SK-N-SH (cell line): ENCODE results near the gene FEM1B. TPM values are rescaled to one million over a fixed set of nuclear protein-coding genes. Genes with fewer than 3 reads are reported as not detected.

Experiments
- CTCF ChIA-PET: fragments of 300-600, 350-600 bp; formaldehyde crosslinking; extraction: SDS; loops from one replicate; lab custom pipeline; 2021; lab: Yijun Ruan, JAX
- POLR2A ChIA-PET: fragments of 350-600 bp; sonication (Branson Sonifier 250); formaldehyde crosslinking; extraction: SDS; loops from one replicate; lab custom pipeline; 2020; ENCODE audit warnings: antibody characterized with exemption, inconsistent platforms; lab: Yijun Ruan, JAX
- DNase-seq: peaks from one replicate; pipeline ENCODE4 v3.0.0; 2012
- H2AFZ ChIP-seq: fragments of 200-600 bp; sonication (generic); 2 replicates; pipeline ENCODE4 v1.8.1; 2016; ENCODE audit warnings: antibody characterized with exemption, mild to moderate bottlenecking, low read depth
- H3F3A ChIP-seq: fragments of 200-600 bp; sonication (generic); replicated peaks from 2 replicates; pipeline ENCODE3; 2016; ENCODE audit warnings: antibody characterized with exemption, mild to moderate bottlenecking; ENCODE audit not compliant: insufficient read depth
- H3K27ac ChIP-seq, 2 experiments: fragments of 200-500 bp in 1 of 2; fragments of 200-600 bp in 1 of 2; sonication (Bioruptor generic) in 1 of 2; sonication (generic), shearing (Covaris generic) in 1 of 2; 2 replicates each; pipeline versions ENCODE4 v1.5.1 to v1.6.1; 2014 to 2016; ENCODE audit warnings: low read depth in 2 of 2, inconsistent platforms in 1 of 2, low read length in 1 of 2, mild to moderate bottlenecking in 1 of 2, mixed read lengths in 1 of 2
- H3K27me3 ChIP-seq: fragments of 200-600 bp; sonication (generic), shearing (Covaris generic); 2 replicates; pipeline ENCODE4 v1.6.1; 2016; ENCODE audit warnings: mixed run types; ENCODE audit not compliant: insufficient read depth
- H3K36me3 ChIP-seq, 2 experiments: fragments of 200-500 bp in 1 of 2; fragments of 200-600 bp in 1 of 2; sonication (Bioruptor generic) in 1 of 2; sonication (generic) in 1 of 2; replicated peaks in 1 of 2; 2 replicates each; pipeline versions ENCODE3 to v1.5.1; 2014 to 2016; ENCODE audit warnings: low read length in 1 of 2, mild to moderate bottlenecking in 1 of 2; ENCODE audit not compliant: insufficient read depth in 2 of 2, control insufficient read depth in 1 of 2
- H3K4me1 ChIP-seq, 2 experiments: fragments of 200-500 bp in 1 of 2; fragments of 200-600 bp in 1 of 2; sonication (Bioruptor generic) in 1 of 2; sonication (generic), shearing (Covaris generic) in 1 of 2; 2 replicates each; pipeline versions ENCODE4 v1.5.1 to v1.6.1; 2014 to 2016; ENCODE audit warnings: low read depth in 1 of 2, low read length in 1 of 2, mixed run types in 1 of 2; ENCODE audit not compliant: insufficient read depth in 2 of 2, control insufficient read depth in 1 of 2
- H3K4me2 ChIP-seq: fragments of 200-600 bp; sonication (generic), shearing (Covaris generic); 2 replicates; pipeline ENCODE4 v1.6.1; 2017; ENCODE audit warnings: mixed run types
- H3K4me3 ChIP-seq, 2 experiments: fragments of 200-500 bp in 1 of 2; fragments of 200-600 bp in 1 of 2; sonication (Bioruptor generic) in 1 of 2; sonication (generic), shearing (Covaris generic) in 1 of 2; 2 replicates each; pipeline versions ENCODE4 v1.5.1 to v1.8.1; 2014 to 2016; ENCODE audit warnings: low read depth in 2 of 2, inconsistent platforms in 1 of 2, low read length in 1 of 2, mild to moderate bottlenecking in 1 of 2, mixed read lengths in 1 of 2, moderate library complexity in 1 of 2
- H3K79me2 ChIP-seq: fragments of 200-600 bp; sonication (generic); 2 replicates; pipeline ENCODE4 v1.8.1; 2017; ENCODE audit warnings: mild to moderate bottlenecking; ENCODE audit not compliant: insufficient read depth
- H3K9ac ChIP-seq: fragments of 200-600 bp; sonication (generic); 2 replicates; pipeline ENCODE4 v1.6.1; 2017; ENCODE audit warnings: mixed run types
- H3K9me2 ChIP-seq: fragments of 200-600 bp; sonication (generic); 2 replicates; pipeline ENCODE4 v1.6.1; 2017; ENCODE audit warnings: mixed run types
- H3K9me3 ChIP-seq: fragments of 200-600 bp; sonication (generic); 2 replicates; pipeline ENCODE4 v1.6.1; 2017; ENCODE audit warnings: mixed run types, mild to moderate bottlenecking, moderate library complexity
- H4K20me1 ChIP-seq: fragments of 200-600 bp; sonication (generic); 2 replicates; pipeline ENCODE4 v1.6.1; 2017; ENCODE audit warnings: mild to moderate bottlenecking, mixed run types; ENCODE audit not compliant: insufficient read depth
- CTCF ChIP-seq: fragments of 200-600 bp; sonication (generic); IDR thresholded peaks from 2 replicates; pipeline ENCODE4 v1.6.1; 2017; ENCODE audit warnings: antibody characterized with exemption, mild to moderate bottlenecking, moderate library complexity
- FOXM1 ChIP-seq: IDR thresholded peaks from 2 replicates; pipeline ENCODE4 v1.4.0; 2012; ENCODE audit warnings: low read depth, mild to moderate bottlenecking
- GABPA ChIP-seq: IDR thresholded peaks from 2 replicates; pipeline ENCODE4 v1.4.0; 2012; ENCODE audit warnings: low read depth, mild to moderate bottlenecking
- IRF3 ChIP-seq: fragments of 150-350 bp; IDR thresholded peaks from 2 replicates; pipeline ENCODE4 v1.6.1; 2016; ENCODE audit warnings: mild to moderate bottlenecking, low read depth, low read length
- MAX ChIP-seq: IDR thresholded peaks from 2 replicates; pipeline ENCODE4 v1.4.0; 2012; ENCODE audit warnings: low read depth
- NFIC ChIP-seq: IDR thresholded peaks from 2 replicates; pipeline ENCODE4 v1.4.0; 2012; ENCODE audit warnings: borderline replicate concordance
- RCOR1 ChIP-seq: fragments of 150-350 bp; IDR thresholded peaks from 2 replicates; pipeline ENCODE4 v1.6.1; 2017; ENCODE audit warnings: antibody characterized with exemption, low read length
- RXRA ChIP-seq: IDR thresholded peaks from 2 replicates; pipeline ENCODE4 v1.4.0; 2012; ENCODE audit warnings: low read depth, mild to moderate bottlenecking, borderline replicate concordance
- SIN3A ChIP-seq: IDR thresholded peaks from 2 replicates; pipeline ENCODE4 v1.6.1; 2012; ENCODE audit warnings: low read depth, mild to moderate bottlenecking, low read length, moderate library complexity, borderline replicate concordance
- SMC3 ChIP-seq: IDR thresholded peaks from 2 replicates; pipeline ENCODE4 v1.6.1; 2012; ENCODE audit warnings: low read depth, low read length, improper control_type of control experiment
- USF2 ChIP-seq: fragments of 150-350 bp; IDR thresholded peaks from 2 replicates; pipeline ENCODE4 v1.6.1; 2017; ENCODE audit warnings: antibody characterized with exemption, low read length, low read depth, borderline replicate concordance
- WGBS: methylation state at CpG from one replicate; pipeline ENCODE4 v1.1.6; 2017; ENCODE audit warnings: low lambda C conversion rate; 5-methylcytosine and 5-hydroxymethylcytosine counted together
- polyA plus RNA-seq, 3 experiments: library from polyadenylated mRNA; depleted of rRNA; stranded (reverse); fragments of >200 nt; gene quantifications; 2 replicates each; pipeline ENCODE4 v1.2.3, GENCODE V29; 2012
- TF ChIP-seq, protein P1 (sequence below): IDR thresholded peaks from 2 replicates; pipeline ENCODE4 v1.6.1; 2012; ENCODE audit warnings: mild to moderate bottlenecking, low read depth, low read length, moderate library complexity
- TF ChIP-seq, protein P2 (sequence below): IDR thresholded peaks from 2 replicates; pipeline ENCODE4 v1.4.0; 2012; ENCODE audit warnings: low read depth, borderline replicate concordance

Gene FEM1B
- polyA plus RNA-seq, 1 of the 3 experiments (the other 2 are of a cell fraction), result 14.0 TPM

DNA sequence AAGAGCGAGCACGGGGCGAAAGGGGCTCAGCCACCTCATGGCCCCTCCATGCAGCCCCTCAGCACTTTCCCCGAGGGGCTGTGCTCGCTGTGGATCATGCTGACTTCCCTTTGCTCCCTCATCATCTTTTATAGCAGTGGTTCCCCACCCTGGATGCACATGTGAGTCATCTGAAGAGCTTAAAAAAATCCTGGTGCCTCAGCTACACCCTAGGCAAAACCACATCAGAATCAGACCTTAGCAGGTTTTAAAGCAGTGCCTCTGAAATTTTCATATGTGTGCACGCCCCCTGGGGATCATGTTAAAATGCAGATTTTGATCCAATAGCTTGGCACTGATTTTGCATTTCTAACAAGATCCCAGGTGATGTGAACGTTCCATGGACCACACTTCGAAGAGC, 50.9 kb downstream of the FEM1B start:
- CTCF ChIA-PET, result interaction anchor here (1.3 to 2.7 kb wide), 2 partner anchors 22 to 222 kb away, joined by 3 to 10 read pairs; no protein-coding TSS in a partner anchor
- no peaks in the 10 kb centered on the region for H3K36me3 ChIP-seq

GRCh38 chr15:68328964-68329363, 51.4 kb downstream of the FEM1B start:
- H3K9me2 ChIP-seq, result no peaks in the 10 kb centered on the region
- no peak for TF ChIP-seq SMC3
- TF ChIP-seq SIN3A, result no peak
- no peak for TF ChIP-seq NFIC
- TF ChIP-seq CTCF, result no peak
- TF ChIP-seq RCOR1, result no peak
- TF ChIP-seq RXRA, result no peak
- no peak for TF ChIP-seq IRF3
- TF ChIP-seq, protein P1, sequence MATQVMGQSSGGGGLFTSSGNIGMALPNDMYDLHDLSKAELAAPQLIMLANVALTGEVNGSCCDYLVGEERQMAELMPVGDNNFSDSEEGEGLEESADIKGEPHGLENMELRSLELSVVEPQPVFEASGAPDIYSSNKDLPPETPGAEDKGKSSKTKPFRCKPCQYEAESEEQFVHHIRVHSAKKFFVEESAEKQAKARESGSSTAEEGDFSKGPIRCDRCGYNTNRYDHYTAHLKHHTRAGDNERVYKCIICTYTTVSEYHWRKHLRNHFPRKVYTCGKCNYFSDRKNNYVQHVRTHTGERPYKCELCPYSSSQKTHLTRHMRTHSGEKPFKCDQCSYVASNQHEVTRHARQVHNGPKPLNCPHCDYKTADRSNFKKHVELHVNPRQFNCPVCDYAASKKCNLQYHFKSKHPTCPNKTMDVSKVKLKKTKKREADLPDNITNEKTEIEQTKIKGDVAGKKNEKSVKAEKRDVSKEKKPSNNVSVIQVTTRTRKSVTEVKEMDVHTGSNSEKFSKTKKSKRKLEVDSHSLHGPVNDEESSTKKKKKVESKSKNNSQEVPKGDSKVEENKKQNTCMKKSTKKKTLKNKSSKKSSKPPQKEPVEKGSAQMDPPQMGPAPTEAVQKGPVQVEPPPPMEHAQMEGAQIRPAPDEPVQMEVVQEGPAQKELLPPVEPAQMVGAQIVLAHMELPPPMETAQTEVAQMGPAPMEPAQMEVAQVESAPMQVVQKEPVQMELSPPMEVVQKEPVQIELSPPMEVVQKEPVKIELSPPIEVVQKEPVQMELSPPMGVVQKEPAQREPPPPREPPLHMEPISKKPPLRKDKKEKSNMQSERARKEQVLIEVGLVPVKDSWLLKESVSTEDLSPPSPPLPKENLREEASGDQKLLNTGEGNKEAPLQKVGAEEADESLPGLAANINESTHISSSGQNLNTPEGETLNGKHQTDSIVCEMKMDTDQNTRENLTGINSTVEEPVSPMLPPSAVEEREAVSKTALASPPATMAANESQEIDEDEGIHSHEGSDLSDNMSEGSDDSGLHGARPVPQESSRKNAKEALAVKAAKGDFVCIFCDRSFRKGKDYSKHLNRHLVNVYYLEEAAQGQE, result no peak
- TF ChIP-seq GABPA, result no peak
- TF ChIP-seq, protein P2, sequence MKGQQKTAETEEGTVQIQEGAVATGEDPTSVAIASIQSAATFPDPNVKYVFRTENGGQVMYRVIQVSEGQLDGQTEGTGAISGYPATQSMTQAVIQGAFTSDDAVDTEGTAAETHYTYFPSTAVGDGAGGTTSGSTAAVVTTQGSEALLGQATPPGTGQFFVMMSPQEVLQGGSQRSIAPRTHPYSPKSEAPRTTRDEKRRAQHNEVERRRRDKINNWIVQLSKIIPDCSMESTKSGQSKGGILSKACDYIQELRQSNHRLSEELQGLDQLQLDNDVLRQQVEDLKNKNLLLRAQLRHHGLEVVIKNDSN, result no peak
- no peak overlapping the region for H3K27ac ChIP-seq
- ChIA-PET CTCF (interaction anchor here (1.3 to 2.7 kb wide), 2 partner anchors 23 to 221 kb away, joined by 3 to 10 read pairs; no protein-coding TSS in a partner anchor), POLR2A (no interaction called here)
- no peaks in the 10 kb centered on the region for H3K27me3 ChIP-seq
- no peaks in the 10 kb centered on the region for H3K9me3 ChIP-seq
- no peaks in the 10 kb centered on the region for H3K79me2 ChIP-seq
- peaks cover 3 to 4% of the 10 kb centered on the region in 2 experiments; a peak in 2 of 4 replicates for H3K4me1 ChIP-seq
- H3K4me2 ChIP-seq, result no peak overlapping the region
- no peak overlapping the region for H3K9ac ChIP-seq
- no peaks in the 10 kb centered on the region for H3K36me3 ChIP-seq
- DNase-seq, result no peak
- 98% methylated on average over 3 of the region's 3 CpGs for WGBS
- H3F3A ChIP-seq, result no peaks in the 10 kb centered on the region
- no peak overlapping the region for H2AFZ ChIP-seq
- H3K4me3 ChIP-seq, result no peak overlapping the region
- no peaks in the 10 kb centered on the region for H4K20me1 ChIP-seq

More for the DNA sequence above, 50.9 kb downstream of the FEM1B start:
- H2AFZ ChIP-seq, result no peak overlapping the region
- POLR2A ChIA-PET, result no interaction called here
- DNase-seq, result no peak
- H3K9me2 ChIP-seq, result no peaks in the 10 kb centered on the region
- H3K4me3 ChIP-seq, result no peak overlapping the region
- no peaks in the 10 kb centered on the region for H3K9me3 ChIP-seq
- no peaks in the 10 kb centered on the region for H3F3A ChIP-seq
- 67% methylated on average over 8 of the region's 8 CpGs for WGBS
- no peak overlapping the region for H3K9ac ChIP-seq
- TF ChIP-seq FOXM1 (no peak), RXRA (no peak), MAX (no peak), USF2 (no peak)
- H3K4me2 ChIP-seq, result no peak overlapping the region
- H3K27ac ChIP-seq, result no peak overlapping the region
- H3K79me2 ChIP-seq, result no peaks in the 10 kb centered on the region
- H3K27me3 ChIP-seq, result no peaks in the 10 kb centered on the region
- no peaks in the 10 kb centered on the region for H3K4me1 ChIP-seq
- H4K20me1 ChIP-seq, result no peaks in the 10 kb centered on the region
